Prostate gland (tissue), 2 donors: ENCODE measurements around the gene GPX4. TPM values are rescaled to one million over a fixed set of nuclear protein-coding genes. Genes with fewer than 3 reads are reported as not detected.

Source experiments
- DNase-seq: peaks from one replicate; pipeline ENCODE4 v3.0.0-alpha.2; 2019; ENCODE audit warnings: low spot score
- H3K27ac ChIP-seq, 2 donors: fragments of 200-600 bp; sonication (generic); 2 replicates each; pipeline ENCODE4 v1.5.1; 2017 to 2019
- H3K27me3 ChIP-seq: fragments of 200-600 bp; sonication (generic); replicated peaks from 2 replicates; pipeline ENCODE4 v1.5.1; 2019; ENCODE audit not compliant: insufficient read depth
- H3K36me3 ChIP-seq, 2 donors: fragments of 200-600 bp; sonication (generic); 1 replicate in 1 of 2; 2 replicates in 1 of 2; pipeline versions ENCODE4 v1.5.1 to v1.8.1; 2017 to 2019
- H3K4me1 ChIP-seq: fragments of 200-600 bp; sonication (generic); replicated peaks from 2 replicates; pipeline ENCODE4 v1.5.1; 2019
- H3K4me3 ChIP-seq, 2 donors: fragments of 200-600 bp; sonication (generic); 2 replicates each; pipeline ENCODE4 v1.5.1; 2017 to 2019
- H3K9me3 ChIP-seq: fragments of 200-600 bp; sonication (generic); 2 replicates; pipeline ENCODE4 v1.5.1; 2017
- POLR2A ChIP-seq: fragments of 450-650 bp; IDR thresholded peaks from one replicate; pipeline ENCODE4 v1.6.1; 2016; ENCODE audit warnings: antibody characterized with exemption, mild to moderate bottlenecking
- POLR2AphosphoS5 ChIP-seq: sonication (generic); formaldehyde crosslinking; IDR thresholded peaks from one replicate; pipeline ENCODE4 v1.6.1; 2017; ENCODE audit warnings: antibody characterized with exemption
- WGBS: methylation state at CpG from one replicate; pipeline ENCODE4 v1.1.5; 2018; 5-methylcytosine and 5-hydroxymethylcytosine counted together
- intact Hi-C: fragments of 100-400 bp; cut with DNase I; formaldehyde crosslinking; loops from one replicate; pipeline ENCODE4 v1.14.2; 2022
- total RNA-seq, 2 donors: library from RNA; depleted of rRNA; stranded (reverse); fragments of >200 nt; gene quantifications; one replicate each; pipeline ENCODE4 v1.1.0, GENCODE V29; 2016
- TF ChIP-seq, protein P1 (sequence below), 4 experiments: fragments of 200-600 bp in 2 of 4; fragments of 450-650 bp in 2 of 4; sonication (generic) in 2 of 4; IDR thresholded peaks; 1 replicate in 3 of 4; 2 replicates in 1 of 4; pipeline ENCODE4 v1.5.1; 2016 to 2019; ENCODE audit warnings: antibody characterized with exemption in 4 of 4, mild to moderate bottlenecking in 2 of 4, moderate library complexity in 2 of 4

The GPX4 gene
- total RNA-seq, 2 donors from 2014 or later, result 577 to 627 TPM

- DNase-seq, result no peak
- 44% methylated on average over 16 of the region's 16 CpGs for WGBS
- H3K4me3 ChIP-seq, result peak overlapping the region; percentile 9 to 13
Observed at GRCh38 chr19:1076951-1077350, 26.8 kb upstream of the GPX4 start.

DNA sequence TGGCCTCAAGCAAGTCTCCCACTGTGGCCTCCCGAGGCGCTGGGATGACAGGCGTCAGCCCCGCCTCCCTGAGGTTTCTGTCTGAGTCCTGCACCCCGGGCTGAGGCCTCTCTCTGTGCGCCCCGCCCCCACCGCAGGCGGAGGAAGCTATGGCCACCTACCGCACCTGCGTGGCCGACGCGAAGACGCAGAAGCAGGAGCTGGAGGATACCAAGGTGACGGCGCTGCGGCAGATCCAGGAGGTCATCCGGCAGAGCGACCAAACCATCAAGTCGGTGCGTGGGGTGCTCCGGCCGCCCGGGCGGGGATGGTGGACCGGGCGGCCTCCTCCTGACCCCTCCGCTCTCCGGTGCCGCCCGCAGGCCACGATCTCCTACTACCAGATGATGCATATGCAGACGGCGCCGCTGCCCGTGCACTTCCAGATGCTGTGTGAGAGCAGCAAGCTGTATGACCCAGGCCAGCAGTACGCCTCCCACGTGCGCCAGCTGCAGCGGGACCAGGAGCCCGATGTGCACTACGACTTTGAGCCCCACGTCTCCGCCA lies 24.2 kb upstream of the GPX4 start:
- intact Hi-C loops, result no loop called here

More at GRCh38 chr19:1076951-1077350, 26.8 kb upstream of the GPX4 start:
- Histone ChIP-seq H3K36me3 (no peaks in the 10 kb centered on the region), H3K9me3 (no peaks in the 10 kb centered on the region), H3K27ac (no peak overlapping the region), H3K27me3 (no peaks in the 10 kb centered on the region), H3K4me1 (no peaks in the 10 kb centered on the region)
- TF ChIP-seq, protein P1, sequence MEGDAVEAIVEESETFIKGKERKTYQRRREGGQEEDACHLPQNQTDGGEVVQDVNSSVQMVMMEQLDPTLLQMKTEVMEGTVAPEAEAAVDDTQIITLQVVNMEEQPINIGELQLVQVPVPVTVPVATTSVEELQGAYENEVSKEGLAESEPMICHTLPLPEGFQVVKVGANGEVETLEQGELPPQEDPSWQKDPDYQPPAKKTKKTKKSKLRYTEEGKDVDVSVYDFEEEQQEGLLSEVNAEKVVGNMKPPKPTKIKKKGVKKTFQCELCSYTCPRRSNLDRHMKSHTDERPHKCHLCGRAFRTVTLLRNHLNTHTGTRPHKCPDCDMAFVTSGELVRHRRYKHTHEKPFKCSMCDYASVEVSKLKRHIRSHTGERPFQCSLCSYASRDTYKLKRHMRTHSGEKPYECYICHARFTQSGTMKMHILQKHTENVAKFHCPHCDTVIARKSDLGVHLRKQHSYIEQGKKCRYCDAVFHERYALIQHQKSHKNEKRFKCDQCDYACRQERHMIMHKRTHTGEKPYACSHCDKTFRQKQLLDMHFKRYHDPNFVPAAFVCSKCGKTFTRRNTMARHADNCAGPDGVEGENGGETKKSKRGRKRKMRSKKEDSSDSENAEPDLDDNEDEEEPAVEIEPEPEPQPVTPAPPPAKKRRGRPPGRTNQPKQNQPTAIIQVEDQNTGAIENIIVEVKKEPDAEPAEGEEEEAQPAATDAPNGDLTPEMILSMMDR (IDR thresholded peaks at IDR 0.05), result no peak
- peak; percentile 13 for TF ChIP-seq POLR2AphosphoS5
- intact Hi-C loops, result no loop called here

DNA sequence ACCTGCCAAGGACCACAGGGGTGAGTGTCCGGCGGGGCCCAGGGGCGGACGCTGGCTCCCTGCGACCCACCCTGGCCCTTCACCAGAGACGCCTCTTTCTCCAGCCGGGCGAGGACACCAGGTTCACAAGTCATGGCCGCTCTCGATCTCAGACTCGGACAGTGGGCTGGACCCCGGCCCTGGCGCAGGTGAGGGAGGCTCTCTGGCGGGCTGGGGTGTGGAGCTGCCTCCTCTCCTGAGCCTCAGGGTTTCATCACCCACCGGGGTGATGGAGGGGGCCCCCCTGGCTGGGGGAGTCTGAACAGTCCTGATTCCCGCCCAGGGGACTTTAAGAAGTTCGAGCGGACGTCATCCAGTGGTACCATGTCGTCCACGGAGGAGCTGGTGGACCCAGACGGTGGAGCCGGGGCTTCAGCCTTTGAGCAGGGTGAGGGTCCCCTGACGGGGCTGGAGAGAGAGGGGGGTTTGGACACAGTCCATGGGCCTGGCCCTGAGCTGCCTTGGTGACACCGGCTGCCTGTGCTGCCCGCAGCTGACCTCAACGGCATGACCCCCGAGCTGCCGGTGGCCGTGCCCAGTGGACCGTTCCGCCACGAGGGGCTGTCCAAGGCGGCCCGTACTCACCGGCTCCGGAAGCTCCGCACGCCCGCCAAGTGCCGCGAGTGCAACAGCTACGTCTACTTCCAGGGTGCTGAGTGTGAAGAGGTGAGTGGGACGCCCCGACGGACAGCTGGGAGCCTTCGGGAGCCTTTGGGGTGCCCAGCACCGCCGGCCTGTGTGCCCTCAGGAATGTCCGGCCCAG lies 23.2 kb upstream of the GPX4 start:
- Histone ChIP-seq H3K9me3 (no peaks in the 10 kb centered on the region), H3K4me3 (no peak overlapping the region), H3K4me1 (no peaks in the 10 kb centered on the region), H3K36me3 (no peaks in the 10 kb centered on the region), H3K27me3 (no peaks in the 10 kb centered on the region), H3K27ac (no peak overlapping the region)
- no peak for TF ChIP-seq POLR2A
- TF ChIP-seq, protein P1 (IDR thresholded peaks at IDR 0.05), result no peak
- no peak for TF ChIP-seq POLR2AphosphoS5
- 95% methylated on average over 50 of the region's 50 CpGs for WGBS
- DNase-seq, result no peak
- intact Hi-C loops, result no loop called here

More for the DNA sequence above, 24.2 kb upstream of the GPX4 start:
- Histone ChIP-seq H3K4me3 (no peak overlapping the region), H3K27ac (no peak overlapping the region), H3K36me3 (no peaks in the 10 kb centered on the region), H3K4me1 (no peaks in the 10 kb centered on the region), H3K27me3 (no peaks in the 10 kb centered on the region), H3K9me3 (no peaks in the 10 kb centered on the region)
- 90% methylated on average over 44 of the region's 45 CpGs for WGBS
- TF ChIP-seq, protein P1 (IDR thresholded peaks at IDR 0.05), result no peak
- TF ChIP-seq POLR2AphosphoS5 (no peak), POLR2A (no peak)
- DNase-seq, result no peak

- intact Hi-C loops, result no loop called here
- 65% methylated on average over 52 of the region's 58 CpGs for WGBS
- Histone ChIP-seq H3K4me1 (no peaks in the 10 kb centered on the region), H3K27ac (peak overlapping the region in 1 of 2 donors; percentile 23), H3K4me3 (no peak overlapping the region), H3K27me3 (no peaks in the 10 kb centered on the region), H3K9me3 (no peaks in the 10 kb centered on the region), H3K36me3 (no peaks in the 10 kb centered on the region)
- no peak for TF ChIP-seq POLR2AphosphoS5
- TF ChIP-seq POLR2A, result no peak
- TF ChIP-seq, protein P1 (IDR thresholded peaks at IDR 0.05), result no peak
- DNase-seq, result no peak
Observed at GRCh38 chr19:1081301-1082164, 22.3 kb upstream of the GPX4 start.
